Measurements from ENCODE around the gene HGS.
A peak's percentile ranks its signal among the peaks of the same experiment; 100 is the strongest.

Gene HGS

GRCh38 chr17:81687770-81688541 is 4.1 kb downstream of the HGS start:
- DNase-seq = no peak

GRCh38 chr17:81688616-81689015 is 4.8 kb downstream of the HGS start:
- no peak for DNase-seq

GRCh38 chr17:81690066-81690465 is 6.3 kb downstream of the HGS start:
- no peak for DNase-seq

- DNase-seq = no peak
Observed at GRCh38 chr17:81690549-81690948, 6.7 kb downstream of the HGS start.

- no peak for DNase-seq
Observed at GRCh38 chr17:81691196-81691595, 7.4 kb downstream of the HGS start.

- DNase-seq = no peak
Observed at GRCh38 chr17:81691608-81692007, 7.8 kb downstream of the HGS start.

- DNase-seq = no peak
Observed at GRCh38 chr17:81693509-81694210, 9.8 kb downstream of the HGS start.

GRCh38 chr17:81694810-81695209 is 11.0 kb downstream of the HGS start:
- DNase-seq = no peak

- no peak for DNase-seq
Observed at GRCh38 chr17:81695211-81695610, 11.4 kb downstream of the HGS start.

GRCh38 chr17:81695801-81696200 is 12.0 kb downstream of the HGS start:
- DNase-seq = no peak

- DNase-seq = no peak
Observed at GRCh38 chr17:81696218-81696941, 12.6 kb downstream of the HGS start.

- DNase-seq = no peak
Observed at GRCh38 chr17:81697261-81698044, 13.6 kb downstream of the HGS start.

- DNase-seq = no peak
Observed at GRCh38 chr17:81700353-81701287, 16.8 kb downstream of the HGS start.

- DNase-seq = no peak
Observed at GRCh38 chr17:81701288-81702071, 17.7 kb downstream of the HGS start.

- DNase-seq = peak; percentile 93 to 95
Observed at GRCh38 chr17:81702934-81703746, 19.3 kb downstream of the HGS start, which contains the start of gene MRPL12. Gene MRPL12 (plus strand): TSS chr17:81703367. CDS start chr17:81703502, 135 bp downstream.

- DNase-seq = no peak
Observed at GRCh38 chr17:81703747-81704654, 20.2 kb downstream of the HGS start.

GRCh38 chr17:81705518-81706231 is 21.9 kb downstream of the HGS start:
- no peak for DNase-seq

- DNase-seq = no peak
Observed at GRCh38 chr17:81706232-81706611, 22.4 kb downstream of the HGS start.
